ENCODE results near the gene DRG1.

DNA sequence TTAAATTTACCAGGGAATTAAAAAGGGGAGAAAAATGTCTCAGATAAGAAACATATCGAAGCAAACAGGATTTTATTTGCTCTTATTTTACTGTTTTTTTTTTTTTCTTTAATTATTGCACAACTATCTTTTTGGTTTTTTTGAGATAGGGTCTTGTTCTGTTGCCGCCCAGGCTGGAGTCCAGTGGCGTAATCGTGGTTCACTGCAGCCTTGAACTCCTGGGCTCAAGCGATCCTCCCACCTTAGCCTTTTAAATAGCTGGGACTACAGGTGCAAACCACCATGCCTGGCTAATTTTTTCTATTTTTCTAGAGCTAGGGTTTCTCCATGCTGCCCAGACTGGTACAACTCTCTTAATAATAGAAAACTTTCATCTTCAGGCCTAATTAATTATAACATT lies 32.5 kb downstream of the DRG1 start:
- no peak for TF ChIP-seq POLR2A (IDR thresholded peaks at IDR 0.05)
- TF ChIP-seq, protein P1, sequence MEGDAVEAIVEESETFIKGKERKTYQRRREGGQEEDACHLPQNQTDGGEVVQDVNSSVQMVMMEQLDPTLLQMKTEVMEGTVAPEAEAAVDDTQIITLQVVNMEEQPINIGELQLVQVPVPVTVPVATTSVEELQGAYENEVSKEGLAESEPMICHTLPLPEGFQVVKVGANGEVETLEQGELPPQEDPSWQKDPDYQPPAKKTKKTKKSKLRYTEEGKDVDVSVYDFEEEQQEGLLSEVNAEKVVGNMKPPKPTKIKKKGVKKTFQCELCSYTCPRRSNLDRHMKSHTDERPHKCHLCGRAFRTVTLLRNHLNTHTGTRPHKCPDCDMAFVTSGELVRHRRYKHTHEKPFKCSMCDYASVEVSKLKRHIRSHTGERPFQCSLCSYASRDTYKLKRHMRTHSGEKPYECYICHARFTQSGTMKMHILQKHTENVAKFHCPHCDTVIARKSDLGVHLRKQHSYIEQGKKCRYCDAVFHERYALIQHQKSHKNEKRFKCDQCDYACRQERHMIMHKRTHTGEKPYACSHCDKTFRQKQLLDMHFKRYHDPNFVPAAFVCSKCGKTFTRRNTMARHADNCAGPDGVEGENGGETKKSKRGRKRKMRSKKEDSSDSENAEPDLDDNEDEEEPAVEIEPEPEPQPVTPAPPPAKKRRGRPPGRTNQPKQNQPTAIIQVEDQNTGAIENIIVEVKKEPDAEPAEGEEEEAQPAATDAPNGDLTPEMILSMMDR (IDR thresholded peaks at IDR 0.05) = no peak

All from esophagus squamous epithelium (tissue), 4 donors.